DMS79 treated with DMSO at 0.1 percent for 48 hours (cell line): ENCODE data around the gene KAT7.

Experiments
- DNase-seq: peaks from one replicate; lab custom pipeline; 2025; lab: John Stamatoyannopoulos, UW

Gene KAT7

DNA sequence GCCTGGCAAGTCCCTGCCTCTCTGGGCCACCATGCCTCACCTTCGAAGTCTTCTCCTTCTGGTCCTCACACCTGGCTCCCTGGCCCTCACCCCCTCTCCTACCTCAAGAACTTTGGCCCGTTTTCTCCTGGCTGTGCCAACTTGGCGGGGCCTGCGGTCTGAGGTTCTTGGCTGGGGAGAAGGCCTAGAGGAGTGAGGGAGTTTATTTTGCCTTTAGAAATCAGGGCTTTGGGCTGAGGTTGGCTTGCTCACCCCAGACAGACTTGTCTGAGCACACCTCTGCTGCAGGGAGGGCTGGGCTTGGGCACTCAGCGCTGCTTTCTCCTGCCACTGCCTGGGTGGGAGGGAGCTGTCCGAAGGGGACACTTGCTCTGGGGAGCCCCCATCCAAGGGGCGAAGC lies 82.7 kb downstream of the KAT7 start:
- no peak for DNase-seq

DNA sequence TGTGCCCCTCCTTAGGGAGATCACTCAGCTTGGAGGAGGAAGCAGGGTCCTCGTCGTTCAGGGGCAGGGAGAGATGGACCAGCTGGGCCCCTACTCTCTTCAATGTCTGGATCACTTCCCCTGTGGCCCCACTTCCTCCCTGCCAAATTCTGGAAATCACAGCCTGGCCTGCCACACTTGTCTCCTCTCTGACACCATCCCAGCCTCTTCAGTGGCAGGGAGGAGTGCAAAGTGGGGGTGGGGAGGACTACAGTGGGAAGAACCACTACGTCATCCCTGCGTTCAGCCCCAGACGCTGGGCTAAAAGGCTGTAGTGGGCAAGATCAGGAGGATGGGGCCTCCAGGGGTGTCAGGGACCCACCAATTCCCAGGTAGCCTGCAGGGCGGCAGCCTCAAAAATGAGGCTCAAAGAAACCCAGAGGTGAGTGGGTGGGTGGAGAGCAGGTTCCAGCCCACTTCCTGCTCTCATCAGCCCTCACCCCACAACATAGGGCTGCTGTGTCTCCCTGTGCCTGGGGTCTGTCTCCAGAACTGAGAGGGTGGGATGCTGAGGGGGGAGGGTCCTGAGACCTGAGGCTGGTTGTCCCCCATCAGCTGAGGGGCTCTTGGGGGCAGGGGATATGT lies 84.4 kb downstream of the KAT7 start:
- DNase-seq, result peak; percentile 64

DNA sequence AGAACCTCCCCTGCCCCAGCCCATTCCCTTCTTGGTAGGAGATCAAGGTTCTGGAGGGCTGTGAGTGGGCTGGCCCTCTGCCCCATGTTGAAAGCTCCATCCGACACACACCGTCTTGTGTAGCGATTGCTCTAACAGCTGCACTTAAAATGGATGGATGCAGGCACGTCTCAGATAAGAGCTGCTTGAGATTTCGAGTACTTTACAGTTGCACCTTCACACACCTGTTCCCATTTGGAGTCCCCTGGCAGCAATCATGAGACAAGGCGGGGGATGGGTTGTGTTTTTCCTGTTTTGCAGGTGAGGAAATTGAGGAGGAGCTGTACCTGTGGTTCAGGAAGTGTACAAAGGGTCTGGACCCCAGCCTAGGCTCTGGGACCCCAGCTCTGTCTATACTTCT lies 85.0 kb downstream of the KAT7 start:
- peak; percentile 99 for DNase-seq

DNA sequence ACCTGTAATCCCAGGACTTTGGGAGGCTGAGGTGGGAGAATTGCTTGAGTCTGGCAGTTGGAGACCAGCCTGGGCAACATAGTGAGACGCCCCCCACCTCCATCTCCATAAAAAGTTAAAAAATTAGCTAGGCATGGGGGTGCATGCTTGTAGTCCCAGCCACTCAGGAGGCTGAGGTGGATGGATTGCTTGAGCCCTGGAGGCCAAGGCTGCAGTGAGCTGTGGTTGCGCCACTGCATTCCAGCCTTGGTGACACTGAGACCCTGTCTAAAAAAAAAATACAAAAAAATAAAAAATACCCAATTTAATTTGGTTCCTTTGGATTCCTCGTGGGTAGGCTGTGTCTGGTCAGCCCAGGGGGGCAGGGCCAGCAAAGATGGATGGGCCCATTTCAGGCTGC lies 85.4 kb downstream of the KAT7 start:
- DNase-seq, result peak; percentile 58

DNA sequence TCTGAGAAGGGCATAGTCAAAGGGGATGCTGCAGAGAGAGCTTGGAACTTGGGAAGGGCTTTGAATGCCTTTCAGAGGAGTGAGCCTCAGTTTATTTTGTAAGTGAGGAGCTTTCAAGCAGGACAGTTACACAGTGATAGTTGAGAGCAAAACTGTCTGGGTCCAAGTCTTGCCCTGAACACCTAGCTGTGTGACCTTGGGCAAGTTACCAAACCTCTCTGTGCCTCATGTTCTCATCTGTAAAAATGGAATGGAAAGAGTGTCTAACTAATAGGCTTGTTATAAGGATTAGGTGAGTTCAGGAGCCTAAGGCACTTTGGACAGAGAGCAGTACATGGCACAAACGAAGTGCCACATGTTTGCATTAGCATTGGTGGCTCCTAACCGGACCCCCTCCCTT lies 86.4 kb downstream of the KAT7 start:
- no peak for DNase-seq

DNA sequence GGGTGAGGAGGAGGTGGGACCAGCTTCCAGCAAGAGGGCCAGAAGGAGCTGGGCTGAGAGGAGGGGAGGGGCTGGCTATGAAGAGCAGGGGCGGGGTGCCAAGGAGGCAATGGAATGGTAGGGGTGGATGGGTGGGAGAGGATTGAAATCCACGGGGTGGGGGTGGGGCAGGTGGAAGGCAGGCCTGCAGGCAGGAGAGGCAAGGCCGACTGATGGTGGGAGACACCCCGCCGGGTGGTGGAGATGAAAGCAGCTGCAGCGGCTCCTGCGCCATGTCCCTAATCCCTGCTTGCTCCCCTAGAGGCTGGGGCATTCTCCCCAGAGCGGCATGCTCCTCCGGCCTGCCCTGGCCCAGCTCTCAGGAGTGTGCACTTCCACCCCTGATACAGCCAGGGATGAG lies 87.2 kb downstream of the KAT7 start:
- DNase-seq, result no peak

DNA sequence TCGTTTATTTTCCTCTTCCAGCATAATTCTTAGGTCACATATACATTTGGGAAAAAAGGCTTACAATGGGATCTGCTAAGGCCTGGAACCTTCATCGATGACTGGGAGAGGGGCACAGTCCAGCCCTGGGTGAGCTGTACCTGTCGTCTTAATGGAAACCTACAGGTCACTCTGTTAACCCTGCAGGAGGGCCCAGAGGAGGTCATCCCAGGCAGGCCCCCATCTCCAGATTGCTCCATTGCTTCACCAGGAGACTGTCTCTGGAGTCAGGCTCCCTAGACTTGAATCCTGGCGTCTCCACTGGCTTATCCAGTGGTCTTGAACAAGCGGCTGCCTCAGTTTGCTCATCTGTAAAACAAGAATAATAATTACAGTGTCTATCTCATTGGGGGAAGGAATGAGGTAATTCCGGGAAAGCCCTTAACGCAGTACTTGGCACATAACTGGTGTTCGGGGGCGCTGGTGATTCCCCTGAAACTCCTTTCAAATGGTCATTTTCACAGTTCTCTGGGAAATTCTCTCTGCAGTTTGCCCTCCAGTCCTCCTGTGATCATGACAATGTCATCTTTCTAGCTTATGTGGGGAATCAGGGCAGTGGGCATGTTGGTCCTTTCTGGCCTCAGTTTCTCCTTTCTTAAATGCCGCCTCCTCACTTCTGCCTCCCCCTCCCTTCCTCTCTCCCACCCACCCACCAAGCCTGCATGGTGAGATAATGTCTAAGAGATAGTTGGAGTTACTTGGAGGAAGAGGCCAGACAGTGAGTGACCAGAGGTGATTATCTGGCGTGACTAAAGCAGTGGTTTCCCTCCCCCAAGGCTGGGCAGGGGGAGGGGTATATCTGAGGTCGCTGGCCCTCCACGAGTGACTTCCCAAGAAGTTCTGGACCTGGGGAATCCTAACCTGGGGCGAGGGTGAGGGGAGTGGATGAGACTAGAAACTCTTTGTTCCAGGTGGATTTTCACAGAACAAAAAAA lies 90.7 kb downstream of the KAT7 start:
- DNase-seq, result no peak

DNA sequence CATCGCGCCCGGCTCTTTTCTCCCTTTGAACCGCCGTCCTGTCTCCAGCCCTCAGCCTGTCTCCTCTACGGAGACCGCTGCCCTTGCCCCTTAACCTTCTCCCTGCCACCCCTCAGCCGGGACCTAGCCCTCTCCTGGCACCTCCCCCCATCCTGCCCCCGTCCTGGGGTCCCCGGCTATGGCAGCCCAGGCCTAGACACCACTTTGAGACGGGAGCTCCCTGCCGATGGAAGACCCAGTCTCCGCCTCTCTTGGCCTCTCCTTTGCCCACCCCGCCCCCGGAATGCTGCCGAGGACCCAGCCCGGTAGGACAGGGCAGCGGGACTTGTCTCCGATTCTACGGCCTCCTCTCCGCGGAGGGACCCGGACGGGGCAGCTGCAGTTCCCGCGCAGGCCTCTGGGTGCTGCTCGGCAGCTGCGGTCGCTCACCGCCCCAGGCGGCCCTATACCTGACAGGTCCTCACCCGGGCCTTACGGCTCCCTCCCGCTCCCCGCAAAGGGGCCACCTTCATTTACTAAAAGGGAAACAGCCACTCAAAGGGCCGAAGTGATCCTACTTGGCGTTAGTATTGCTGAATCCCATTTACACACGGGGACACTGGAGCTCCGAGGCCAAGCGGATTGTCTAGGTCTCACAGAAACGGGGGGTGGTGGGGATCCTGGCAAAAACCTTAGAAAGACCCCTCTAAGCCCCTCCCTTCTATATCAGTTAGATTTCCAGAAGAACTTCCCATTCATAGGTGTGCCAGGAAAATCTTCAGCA lies 92.0 kb downstream of the KAT7 start:
- peak; percentile 65 for DNase-seq

DNA sequence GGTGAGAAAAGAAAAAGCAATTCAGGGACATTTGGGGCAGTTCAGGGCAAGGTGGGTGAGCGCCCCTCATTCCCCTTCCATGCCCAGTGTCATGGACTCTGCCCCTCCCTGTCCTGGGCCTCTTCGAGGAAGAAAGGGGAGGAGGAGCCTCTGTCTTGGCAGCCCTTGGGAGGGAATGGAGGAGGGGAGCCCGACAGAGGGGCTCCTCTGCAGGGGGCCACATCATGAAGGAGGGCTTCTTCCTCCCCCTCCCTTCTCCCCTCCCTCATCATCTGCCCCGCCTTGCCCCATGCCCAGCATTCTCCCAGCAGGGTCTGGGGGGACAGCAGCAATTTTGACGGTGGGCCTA lies 92.5 kb downstream of the KAT7 start:
- no peak for DNase-seq

DNA sequence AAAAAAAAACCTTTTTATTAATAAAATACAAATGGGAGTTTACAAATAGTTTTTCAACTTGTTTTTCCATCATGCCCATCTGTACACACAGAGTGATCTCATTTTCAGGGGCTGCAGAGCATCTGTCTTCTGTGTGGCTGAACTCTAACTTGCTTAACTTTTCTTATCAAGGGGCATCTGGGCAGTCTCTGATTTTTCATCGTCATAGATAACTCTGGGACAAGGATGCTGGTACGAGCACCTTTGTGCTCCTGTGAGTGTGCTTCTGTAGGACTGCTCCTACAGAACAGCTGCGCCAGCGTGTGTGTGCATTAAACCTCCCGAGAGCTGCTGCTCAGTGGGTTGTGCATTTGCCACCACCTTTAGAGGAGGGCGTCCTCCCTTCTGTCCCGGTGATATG lies 94.0 kb downstream of the KAT7 start:
- DNase-seq, result no peak
